IPS DF 4.7 (cell line): ENCODE data around the gene ACP6.
"Not testable (repeated sequence)": the region's sequence is repeated elsewhere in the genome, so short reads cannot be mapped to it uniquely, and the experiment has no call there.

Source experiments
- DNase-seq: peaks from one replicate; pipeline ENCODE4 v3.0.0-alpha.2; 2013; ENCODE audit warnings: low spot score; ENCODE audit errors: extremely low read depth

The ACP6 gene

DNA sequence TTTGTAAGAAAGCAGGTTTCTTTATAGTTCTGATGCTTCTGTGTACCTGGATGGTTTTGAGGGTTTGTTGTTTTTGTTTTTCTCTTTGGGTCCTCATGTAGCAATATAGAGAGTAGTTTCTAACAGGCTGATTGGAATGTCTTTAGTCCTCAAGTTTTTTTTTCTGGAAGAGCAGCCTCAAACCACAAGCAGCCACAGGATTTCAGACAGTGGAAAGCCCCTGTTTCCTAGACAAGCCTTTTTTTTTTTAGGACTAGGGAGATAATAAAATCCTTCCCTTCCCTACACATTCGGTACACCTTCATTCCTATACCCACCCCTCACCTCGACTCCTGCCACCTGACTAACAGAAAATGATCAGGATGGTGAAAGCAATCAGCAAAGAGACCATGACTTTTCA lies 47.6 kb downstream of the ACP6 start:
- no peak for DNase-seq

DNA sequence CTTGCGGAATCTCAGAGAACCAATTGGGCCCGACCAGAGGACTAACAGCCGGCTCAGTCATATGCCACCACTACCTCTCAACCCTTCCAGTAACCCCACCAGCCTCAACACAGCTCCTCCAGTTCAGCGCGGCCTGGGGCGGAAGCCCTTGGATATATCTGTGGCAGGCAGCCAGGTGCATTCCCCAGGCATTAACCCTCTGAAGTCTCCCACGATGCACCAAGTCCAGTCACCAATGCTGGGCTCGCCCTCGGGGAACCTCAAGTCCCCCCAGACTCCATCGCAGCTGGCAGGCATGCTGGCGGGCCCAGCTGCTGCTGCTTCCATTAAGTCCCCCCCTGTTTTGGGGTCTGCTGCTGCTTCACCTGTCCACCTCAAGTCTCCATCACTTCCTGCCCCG lies 49.8 kb downstream of the ACP6 start:
- no peak for DNase-seq

DNA sequence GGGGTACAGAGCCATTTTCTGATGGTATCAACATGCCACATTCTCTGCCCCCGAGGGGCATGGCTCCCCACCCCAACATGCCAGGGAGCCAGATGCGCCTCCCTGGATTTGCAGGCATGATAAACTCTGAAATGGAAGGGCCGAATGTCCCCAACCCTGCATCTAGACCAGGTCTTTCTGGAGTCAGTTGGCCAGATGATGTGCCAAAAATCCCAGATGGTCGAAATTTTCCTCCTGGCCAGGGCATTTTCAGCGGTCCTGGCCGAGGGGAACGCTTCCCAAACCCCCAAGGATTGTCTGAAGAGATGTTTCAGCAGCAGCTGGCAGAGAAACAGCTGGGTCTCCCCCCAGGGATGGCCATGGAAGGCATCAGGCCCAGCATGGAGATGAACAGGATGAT lies 50.6 kb downstream of the ACP6 start:
- DNase-seq, result no peak

DNA sequence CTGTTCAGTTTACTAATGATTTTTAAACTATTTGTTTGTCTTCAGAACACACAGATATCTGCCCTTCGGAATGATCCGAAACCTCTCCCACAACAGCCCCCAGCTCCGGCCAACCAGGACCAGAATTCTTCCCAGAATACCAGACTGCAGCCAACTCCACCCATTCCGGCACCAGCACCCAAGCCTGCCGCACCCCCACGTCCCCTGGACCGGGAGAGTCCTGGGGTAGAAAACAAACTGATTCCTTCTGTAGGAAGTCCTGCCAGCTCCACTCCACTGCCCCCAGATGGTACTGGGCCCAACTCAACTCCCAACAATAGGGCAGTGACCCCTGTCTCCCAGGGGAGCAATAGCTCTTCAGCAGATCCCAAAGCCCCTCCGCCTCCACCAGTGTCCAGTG lies 51.6 kb downstream of the ACP6 start:
- no peak for DNase-seq

DNA sequence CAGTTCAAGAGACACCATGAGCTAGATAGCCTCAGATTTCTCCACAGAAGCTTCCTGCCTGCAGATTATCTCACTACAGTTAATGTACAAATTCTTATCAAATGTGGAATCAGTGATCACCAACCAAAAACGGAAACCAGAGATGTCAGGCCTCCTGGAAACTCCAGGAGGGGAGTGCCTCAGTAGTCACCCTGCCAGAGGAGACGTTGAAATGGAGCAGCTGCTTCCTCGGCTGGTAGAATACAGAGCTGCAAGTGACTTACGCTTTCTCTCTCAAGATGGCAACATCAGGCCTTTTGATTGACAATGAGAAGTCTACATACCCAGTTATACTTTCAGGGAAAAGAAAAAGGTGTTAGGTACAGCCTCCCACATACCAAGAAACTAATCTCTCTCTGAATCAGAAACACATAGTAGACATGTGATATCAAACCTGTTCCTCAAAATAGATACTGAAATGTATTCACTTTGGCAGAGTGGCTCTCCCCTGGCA lies 52.2 kb downstream of the ACP6 start:
- DNase-seq, result no peak

DNA sequence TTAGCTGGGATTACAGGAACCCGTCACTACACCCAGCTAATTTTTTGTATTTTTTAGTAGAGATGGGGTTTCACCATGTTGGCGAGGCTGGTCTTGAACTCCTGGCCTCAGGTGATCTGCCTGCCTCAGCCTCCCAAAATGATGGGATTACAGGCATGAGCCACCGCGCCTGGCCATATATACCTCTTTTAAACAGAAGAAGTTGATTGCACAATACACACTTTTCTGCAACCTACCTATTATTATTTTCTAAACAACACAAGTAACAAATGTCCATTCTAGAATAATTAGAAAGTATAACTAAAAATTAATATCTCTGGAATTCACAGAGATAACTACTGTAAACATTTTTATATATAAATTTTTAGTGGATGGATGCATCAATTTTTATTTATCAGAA lies 55.4 kb downstream of the ACP6 start:
- not testable (repeated sequence) for DNase-seq

DNA sequence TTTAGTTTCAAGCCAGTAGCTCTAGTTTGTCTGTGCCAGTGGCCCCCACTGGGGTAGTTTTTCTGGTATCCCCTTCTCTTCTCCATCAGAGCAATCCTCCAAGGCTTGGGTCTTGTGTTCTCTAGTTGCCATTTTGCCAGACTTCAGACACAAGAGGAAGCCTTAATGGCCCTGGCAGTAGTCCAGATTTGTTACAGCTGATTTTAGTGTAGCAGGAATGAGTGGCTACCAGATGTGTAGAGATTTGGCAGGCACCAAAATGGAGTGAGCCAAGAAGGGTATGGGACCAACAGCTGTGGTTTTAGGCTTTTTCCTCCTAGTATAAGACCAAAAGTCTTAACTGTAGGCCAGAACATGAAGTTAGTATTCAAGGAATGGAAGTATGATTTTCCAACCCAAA lies 56.8 kb downstream of the ACP6 start:
- DNase-seq, result no peak

DNA sequence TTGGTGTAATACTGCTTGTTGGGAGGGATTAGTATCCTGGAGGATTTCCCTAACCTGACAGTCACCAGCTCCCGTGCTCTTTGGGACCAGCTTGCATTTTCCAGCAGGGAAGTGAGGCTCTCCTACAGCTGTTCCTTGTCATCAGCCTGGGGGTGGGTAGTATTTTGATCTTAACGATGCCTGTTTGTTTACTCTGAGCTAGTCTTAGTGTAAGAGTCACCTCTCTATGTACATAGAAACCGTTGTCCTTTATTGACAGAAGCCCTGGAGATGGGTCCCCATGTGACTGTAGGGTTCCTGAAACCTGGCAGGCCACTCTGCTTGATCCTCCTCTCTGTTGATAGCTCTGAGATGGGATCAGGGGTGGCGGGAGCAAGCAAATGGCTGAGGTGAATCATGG lies 58.0 kb downstream of the ACP6 start:
- DNase-seq, result no peak

DNA sequence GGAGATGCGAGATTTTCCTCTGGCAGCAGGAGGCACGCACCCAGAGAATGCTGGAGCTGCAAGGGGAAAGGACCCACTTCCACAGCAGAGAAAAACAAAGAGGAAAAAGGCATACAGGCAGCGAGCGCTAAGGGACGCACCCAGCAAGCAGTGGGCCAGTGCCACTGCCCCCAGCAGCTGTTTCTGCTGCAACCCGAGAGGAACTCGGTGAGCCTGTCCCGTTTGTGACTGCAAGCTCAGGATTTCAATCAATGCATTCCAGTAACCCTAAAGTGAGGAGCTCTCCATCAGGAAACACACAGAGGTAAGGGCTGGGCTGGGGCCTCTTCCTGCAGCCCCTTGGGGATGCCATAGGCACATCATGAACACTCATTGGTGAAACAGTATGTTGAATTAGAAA lies 58.7 kb downstream of the ACP6 start:
- no peak for DNase-seq

DNA sequence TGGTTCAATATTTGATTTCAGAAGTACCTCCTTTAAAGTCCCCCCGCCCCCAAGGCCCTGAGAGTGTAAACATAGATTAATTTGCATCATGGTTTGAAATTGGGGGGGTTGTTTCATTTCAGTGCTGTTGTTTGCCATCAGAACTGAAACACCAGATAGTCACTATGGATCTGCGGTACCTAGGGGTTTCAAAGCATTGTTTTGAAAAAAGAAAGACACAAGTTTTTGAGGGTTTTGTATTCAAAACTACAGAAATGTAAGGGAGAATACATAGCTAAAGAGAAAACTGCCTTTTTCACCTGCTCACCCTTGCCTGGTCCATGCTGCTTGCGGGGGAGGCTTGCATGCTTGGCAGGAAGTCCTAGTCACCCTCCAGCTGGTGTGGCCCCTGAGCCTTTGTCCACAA lies 59.3 kb downstream of the ACP6 start:
- no peak for DNase-seq

DNA sequence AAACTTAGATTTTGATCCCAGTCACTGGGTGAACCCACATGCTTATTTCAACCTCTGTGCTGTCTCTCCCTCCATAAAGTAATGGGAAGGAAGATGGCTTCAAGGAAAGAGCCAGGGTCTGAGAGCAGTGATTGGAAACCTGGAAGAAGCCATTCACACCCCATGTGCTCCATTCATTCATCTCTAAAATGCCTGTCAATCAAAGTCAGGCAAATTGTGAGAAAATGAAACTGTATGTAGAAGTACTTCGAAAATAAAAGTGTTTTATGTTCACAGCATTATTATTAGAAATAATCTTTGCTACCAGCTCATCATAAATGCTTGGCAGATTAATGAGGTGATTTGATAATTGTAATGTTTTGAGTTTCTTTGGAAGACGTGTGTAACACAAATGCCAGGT lies 61.0 kb downstream of the ACP6 start:
- DNase-seq, result no peak

DNA sequence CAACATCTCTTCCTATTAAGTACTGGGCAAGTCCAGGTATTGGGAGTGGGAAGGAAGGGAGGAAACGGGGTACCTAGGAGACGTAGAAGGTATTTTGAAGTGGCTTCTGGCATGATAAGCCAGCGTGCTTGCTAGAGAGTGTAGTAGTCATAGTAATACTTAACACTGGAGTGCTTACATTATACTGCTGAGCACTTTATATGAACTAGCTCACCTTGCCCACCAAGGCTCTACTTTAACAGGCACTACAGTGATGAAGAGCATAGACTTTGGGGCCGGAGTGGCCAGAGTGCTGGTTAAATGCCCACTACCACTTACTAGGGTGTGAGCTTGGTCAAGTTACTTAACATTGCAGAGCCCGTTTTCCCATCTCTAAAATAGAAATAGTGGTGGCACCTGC lies 61.7 kb downstream of the ACP6 start:
- DNase-seq, result no peak

DNA sequence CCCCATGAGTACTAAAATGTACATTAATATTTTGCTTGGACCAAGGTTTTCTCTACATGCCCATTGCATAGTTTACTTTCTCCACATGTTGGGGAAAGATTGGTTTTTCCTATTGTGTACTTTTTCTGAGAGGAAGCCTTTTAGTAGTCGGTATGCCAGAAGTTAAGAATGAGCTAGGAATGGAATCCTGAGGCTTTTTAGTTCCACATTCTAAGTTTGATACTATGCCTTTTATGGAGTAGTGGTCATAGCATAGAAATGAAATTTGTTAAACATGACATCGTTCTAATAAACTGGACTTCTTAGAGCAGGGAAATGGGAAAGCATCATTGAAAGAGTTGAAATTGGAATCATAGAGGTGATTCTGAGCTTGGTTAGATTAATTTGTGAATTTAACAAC lies 64.7 kb downstream of the ACP6 start:
- DNase-seq, result no peak

DNA sequence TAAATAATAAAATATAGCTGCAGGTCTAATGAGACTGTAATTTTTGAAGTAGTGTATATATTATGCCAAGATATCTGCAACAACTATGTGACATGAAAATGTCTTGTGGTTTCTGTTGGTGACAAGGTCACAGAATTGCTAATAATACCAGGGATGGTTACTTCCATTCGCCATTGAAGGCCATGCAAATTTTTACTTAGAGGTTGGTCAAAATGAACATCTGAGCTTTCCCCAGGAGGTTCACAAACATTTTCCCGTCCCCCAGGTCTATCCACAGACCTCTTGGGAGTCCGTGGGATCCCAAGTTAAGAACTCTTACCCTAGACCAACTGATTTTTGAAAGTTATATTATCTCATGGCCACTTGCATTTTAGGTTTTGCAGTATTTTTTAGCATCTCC lies 66.3 kb downstream of the ACP6 start:
- DNase-seq, result no peak

DNA sequence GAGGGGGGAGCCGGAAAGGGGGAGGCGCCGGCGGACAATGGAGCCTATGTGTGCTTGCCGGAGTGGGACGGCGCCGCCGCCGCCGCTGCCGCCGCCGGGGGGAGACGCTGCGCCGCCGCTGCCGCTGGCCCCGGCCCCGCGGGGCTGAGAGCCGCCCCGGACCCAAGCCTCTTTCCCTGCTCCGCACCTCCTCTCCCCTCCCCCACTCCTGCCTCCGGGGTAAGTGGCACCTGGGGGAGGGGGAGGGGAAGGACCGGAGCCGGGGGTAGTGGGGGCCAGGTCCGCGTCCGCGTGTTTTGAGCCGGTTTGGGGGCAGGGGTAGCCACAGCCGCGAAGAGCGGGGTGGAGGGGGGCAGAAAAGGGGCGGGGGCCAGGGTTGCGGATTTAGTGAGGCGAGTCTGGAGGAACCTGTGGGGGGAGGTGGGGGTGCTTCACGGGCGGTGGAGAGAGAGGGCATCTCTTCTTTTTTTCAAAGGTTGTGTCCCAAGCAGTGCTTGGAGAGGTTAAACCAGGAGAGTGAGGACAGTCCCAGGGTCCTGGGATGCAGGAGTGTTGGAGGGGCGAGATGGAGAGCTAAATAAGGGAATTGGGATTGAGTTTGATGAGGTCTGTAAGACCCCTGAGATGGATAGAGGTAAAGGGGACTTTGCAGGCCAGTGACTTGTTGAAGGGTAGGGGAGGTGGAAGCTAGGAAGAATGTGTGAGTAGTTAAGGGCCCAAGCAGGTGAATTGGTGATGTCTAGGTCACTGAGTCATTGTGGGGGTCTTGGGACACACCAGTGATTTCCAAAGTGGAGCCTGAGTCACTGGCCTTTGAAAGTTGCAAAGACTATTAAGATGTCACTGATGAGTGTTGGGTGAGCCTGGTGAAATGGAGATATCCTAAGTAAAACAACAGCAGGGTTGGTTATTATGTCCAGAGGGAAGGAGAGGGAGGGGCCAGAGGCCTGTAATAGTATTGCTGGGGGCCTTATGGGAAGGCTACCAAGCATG lies 69.9 kb downstream of the ACP6 start:
- DNase-seq, result no peak

DNA sequence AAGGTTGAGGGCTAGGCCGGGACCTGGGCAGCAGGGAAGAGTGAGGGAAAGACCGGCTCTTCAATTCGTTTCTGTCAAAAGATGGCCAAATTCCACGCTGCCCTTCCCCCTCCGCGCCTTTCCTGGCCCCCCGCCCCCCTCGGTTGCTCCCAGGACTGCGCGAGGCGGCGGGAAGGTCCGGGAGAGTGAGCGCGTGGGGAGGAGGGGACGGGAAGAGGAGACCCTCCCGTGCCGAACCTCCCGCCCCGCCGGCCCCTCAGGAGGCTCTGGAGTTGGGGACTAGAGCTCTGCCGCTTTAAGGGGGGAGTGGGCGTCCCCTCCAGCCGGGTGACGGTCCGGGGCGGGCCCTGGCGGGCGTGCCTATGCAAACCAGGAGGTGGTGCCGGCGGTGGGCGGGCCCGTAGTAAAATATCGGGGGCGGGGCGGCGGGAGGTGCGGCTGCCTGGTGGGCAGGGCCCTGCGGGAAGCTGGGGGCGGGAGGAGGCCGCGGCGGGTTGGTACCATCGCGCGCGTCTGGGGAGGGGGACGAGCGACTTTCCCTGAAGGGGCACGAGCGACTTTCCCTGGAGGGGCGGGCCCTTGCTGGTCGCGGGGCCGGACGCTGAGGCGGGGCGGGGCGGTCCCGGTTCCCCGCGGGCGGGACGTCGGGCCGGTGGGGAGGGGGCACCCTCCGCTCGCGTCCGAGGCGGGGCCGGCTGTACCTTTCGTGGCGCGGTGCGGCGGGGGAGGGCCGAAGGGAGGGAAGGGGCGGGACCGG lies 70.8 kb downstream of the ACP6 start:
- no peak for DNase-seq

DNA sequence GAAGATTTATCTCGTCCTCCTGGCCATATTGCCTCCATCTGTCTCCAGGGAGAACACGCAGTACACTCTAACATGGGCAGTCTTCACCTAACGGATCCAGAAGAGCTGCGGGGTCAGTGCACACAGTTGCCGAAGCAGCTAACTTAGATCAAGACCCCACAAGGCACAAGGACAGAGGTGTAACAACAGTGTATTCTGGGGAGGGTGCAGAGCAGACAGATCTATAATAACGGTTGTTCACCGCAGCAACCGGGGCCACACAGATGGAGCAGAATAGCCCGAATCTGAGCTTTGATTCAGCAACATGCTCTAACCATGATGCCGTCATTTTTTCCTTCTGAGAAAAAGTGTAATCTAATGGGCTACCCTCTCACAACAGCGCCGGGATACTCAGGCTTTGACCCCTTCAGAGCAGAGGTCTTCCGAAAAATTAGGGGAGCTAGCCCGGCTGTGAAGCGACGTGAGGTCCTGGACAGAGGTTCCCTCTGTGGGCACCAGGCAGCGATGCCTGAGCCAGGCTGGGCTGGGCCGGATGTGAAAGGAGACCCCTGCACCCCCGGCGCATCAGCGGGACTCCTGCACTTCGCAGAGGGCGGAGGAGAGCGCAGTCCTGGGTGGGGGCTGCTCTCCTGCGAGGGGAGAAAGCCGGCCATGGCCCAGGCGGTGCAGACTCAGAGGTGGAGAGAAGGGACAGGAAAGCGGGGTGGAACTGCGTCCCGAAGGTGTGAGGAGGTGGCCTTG lies 71.5 kb downstream of the ACP6 start:
- no peak for DNase-seq

DNA sequence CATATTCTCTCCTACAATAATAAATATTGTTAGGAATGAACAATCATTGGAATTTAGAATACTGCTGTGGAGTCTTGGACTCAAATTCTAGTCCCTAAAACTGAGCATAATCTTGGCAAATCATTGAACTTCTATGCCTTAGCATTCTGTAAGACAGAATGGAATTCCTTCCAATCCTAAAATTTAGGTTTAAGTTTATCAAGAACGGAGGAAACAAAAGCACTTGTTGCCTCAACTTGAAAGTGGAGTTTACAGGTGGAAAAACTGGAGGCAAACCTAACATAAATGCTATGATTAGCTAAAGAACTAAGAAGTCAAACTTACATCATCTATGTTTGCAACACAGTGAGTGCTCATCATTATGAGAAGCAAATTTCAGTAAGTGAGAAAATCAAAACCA lies 73.3 kb downstream of the ACP6 start:
- DNase-seq, result no peak
